Cardiac fibroblast (primary cell): ENCODE measurements around the gene LSMEM2.
A peak's percentile ranks its signal among the peaks of the same experiment; 100 is the strongest.

Experiments used
- DNase-seq, 2 donors: peaks; one replicate each; pipeline versions ENCODE4 v3.0.0 to v3.0.0-alpha.2; 2010; ENCODE audit warnings: low read depth in 2 of 2
- H3K4me3 ChIP-seq, 2 donors: replicated peaks in 1 of 2; 1 replicate in 1 of 2; 2 replicates in 1 of 2; pipeline ENCODE4 v1.5.1; 2011; ENCODE audit warnings: low read depth in 2 of 2, low read length in 2 of 2, mild to moderate bottlenecking in 2 of 2, moderate library complexity in 1 of 2
- TF ChIP-seq, protein P1 (sequence below): IDR thresholded peaks from one replicate; pipeline ENCODE4 v1.5.1; 2011; ENCODE audit warnings: low read depth, mild to moderate bottlenecking, low read length, inconsistent platforms

The LSMEM2 gene

GRCh38 chr3:50337175-50337861 lies 58.4 kb downstream of the LSMEM2 start:
- TF ChIP-seq, protein P1, sequence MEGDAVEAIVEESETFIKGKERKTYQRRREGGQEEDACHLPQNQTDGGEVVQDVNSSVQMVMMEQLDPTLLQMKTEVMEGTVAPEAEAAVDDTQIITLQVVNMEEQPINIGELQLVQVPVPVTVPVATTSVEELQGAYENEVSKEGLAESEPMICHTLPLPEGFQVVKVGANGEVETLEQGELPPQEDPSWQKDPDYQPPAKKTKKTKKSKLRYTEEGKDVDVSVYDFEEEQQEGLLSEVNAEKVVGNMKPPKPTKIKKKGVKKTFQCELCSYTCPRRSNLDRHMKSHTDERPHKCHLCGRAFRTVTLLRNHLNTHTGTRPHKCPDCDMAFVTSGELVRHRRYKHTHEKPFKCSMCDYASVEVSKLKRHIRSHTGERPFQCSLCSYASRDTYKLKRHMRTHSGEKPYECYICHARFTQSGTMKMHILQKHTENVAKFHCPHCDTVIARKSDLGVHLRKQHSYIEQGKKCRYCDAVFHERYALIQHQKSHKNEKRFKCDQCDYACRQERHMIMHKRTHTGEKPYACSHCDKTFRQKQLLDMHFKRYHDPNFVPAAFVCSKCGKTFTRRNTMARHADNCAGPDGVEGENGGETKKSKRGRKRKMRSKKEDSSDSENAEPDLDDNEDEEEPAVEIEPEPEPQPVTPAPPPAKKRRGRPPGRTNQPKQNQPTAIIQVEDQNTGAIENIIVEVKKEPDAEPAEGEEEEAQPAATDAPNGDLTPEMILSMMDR, result no peak
- H3K4me3 ChIP-seq, result peak overlapping the region; percentile 85 to 89
- DNase-seq, result peak; percentile 100
